ENCODE results near the gene CXCL12. TPM values are rescaled to one million over a fixed set of nuclear protein-coding genes. Genes with fewer than 3 reads are reported as not detected.

Gene CXCL12
- polyA plus RNA-seq (2012; rRNA removed) = 4.1 and 4.7 TPM in 2 replicates
- 4.4 and 5.7 TPM in 2 replicates for polyA plus RNA-seq (2012; cell fraction: cytosol; rRNA removed)
- 3.6 and 4.6 TPM in 2 replicates for polyA plus RNA-seq (2012; cell fraction: nucleus; rRNA removed)

- peak within 1 kb of the TSS; percentile 51; the same call in 1 of the 2 replicates for H3K9ac ChIP-seq
- TF ChIP-seq ELF1 (IDR thresholded peaks at IDR 0.05) (no peak), JUND (IDR thresholded peaks at IDR 0.05) (no peak), GABPA (IDR thresholded peaks at IDR 0.05; ENCODE audit: low read depth) (no peak), POLR2AphosphoS5 (IDR thresholded peaks at IDR 0.05; ENCODE audit: low read depth, low read length) (no peak), PBX3 (IDR thresholded peaks at IDR 0.05) (no peak), YY1 (IDR thresholded peaks at IDR 0.05; ENCODE audit: low read depth) (no peak), USF2 (IDR thresholded peaks at IDR 0.05; ENCODE audit: borderline replicate concordance, low read depth, low read length) (no peak)
These were observed at the start of gene CXCL12 for GRCh38 chr10:44385026-44385695. Gene CXCL12, minus strand, starts transcription at chr10:44385097. Its CDS starts 92 bp downstream, at chr10:44385005.

GRCh38 chr10:44427479-44427878 is 42.6 kb upstream of the CXCL12 start:
- no peak for DNase-seq
- Histone ChIP-seq H4K20me1 (ENCODE audit: insufficient read depth) (no peaks in the 10 kb centered on the region), H3K79me2 (ENCODE audit: insufficient read depth) (no peaks in the 10 kb centered on the region), H2AFZ (ENCODE audit: low read depth) (no peak overlapping the region), H3F3A (replicated peaks; ENCODE audit: insufficient read depth) (no peaks in the 10 kb centered on the region), H3K9ac (no peak overlapping the region), H3K4me2 (no peak overlapping the region), H3K36me3 (replicated peaks in 1 of 2; ENCODE audit: control insufficient read depth in 1 of 2, insufficient read depth in 2 of 2, low read length in 1 of 2) (no peaks in the 10 kb centered on the region), H3K4me1 (ENCODE audit: control insufficient read depth in 1 of 2, insufficient read depth in 2 of 2, low read depth in 1 of 2, low read length in 1 of 2) (no peaks in the 10 kb centered on the region), H3K4me3 (ENCODE audit: low read depth in 2 of 2, low read length in 1 of 2) (no peak overlapping the region), H3K27ac (ENCODE audit: low read depth in 2 of 2, low read length in 1 of 2) (no peak overlapping the region), H3K27me3 (ENCODE audit: insufficient read depth) (no peaks in the 10 kb centered on the region), H3K9me3 (no peaks in the 10 kb centered on the region), H3K9me2 (no peaks in the 10 kb centered on the region)
- 0% methylated on average over 2 of the region's 2 CpGs for WGBS (ENCODE audit: low lambda C conversion rate)
- ChIA-PET CTCF (no interaction called here), POLR2A (no interaction called here)
- TF ChIP-seq ELF1 (IDR thresholded peaks at IDR 0.05) = no peak
- TF ChIP-seq MXI1 (IDR thresholded peaks at IDR 0.05; ENCODE audit: low read depth, low read length) = no peak
- TF ChIP-seq NRF1 (IDR thresholded peaks at IDR 0.05; ENCODE audit: low read depth, low read length) = no peak
- no peak for TF ChIP-seq ZBTB33 (IDR thresholded peaks at IDR 0.05; ENCODE audit: borderline replicate concordance, low read depth)
- TF ChIP-seq NFIC (IDR thresholded peaks at IDR 0.05; ENCODE audit: borderline replicate concordance) = no peak
- no peak for TF ChIP-seq TAF1 (IDR thresholded peaks at IDR 0.05; ENCODE audit: borderline replicate concordance, low read depth, low read length)
- no peak for TF ChIP-seq RFX5 (IDR thresholded peaks at IDR 0.05; ENCODE audit: low read length)
- TF ChIP-seq TEAD4 (IDR thresholded peaks at IDR 0.05; ENCODE audit: borderline replicate concordance, insufficient read depth) = no peak
- TF ChIP-seq USF2 (IDR thresholded peaks at IDR 0.05; ENCODE audit: borderline replicate concordance, low read depth, low read length) = no peak
- TF ChIP-seq MEF2A (IDR thresholded peaks at IDR 0.05; ENCODE audit: borderline replicate concordance, low read depth) = no peak

More at GRCh38 chr10:44385026-44385695, at the start of gene CXCL12:
- Histone ChIP-seq H3K4me3 (ENCODE audit: low read depth in 2 of 2, low read length in 1 of 2) (peak within 1 kb of the TSS; percentile 28 to 54; a peak in 3 of 4 replicates), H3K27ac (ENCODE audit: low read depth in 2 of 2, low read length in 1 of 2) (no peak within 1 kb of the TSS), H3K4me1 (ENCODE audit: control insufficient read depth in 1 of 2, insufficient read depth in 2 of 2, low read depth in 1 of 2, low read length in 1 of 2) (peaks cover 0 to 8% of the 10 kb centered on the region in 2 experiments; a peak in 1 of 4 replicates), H3K79me2 (ENCODE audit: insufficient read depth) (peaks cover 46% of the 10 kb centered on the region), H3F3A (replicated peaks; ENCODE audit: insufficient read depth) (no peaks in the 10 kb centered on the region), H4K20me1 (ENCODE audit: insufficient read depth) (peaks cover 36% of the 10 kb centered on the region), H2AFZ (ENCODE audit: low read depth) (no peak within 1 kb of the TSS), H3K27me3 (ENCODE audit: insufficient read depth) (peaks cover 6% of the 10 kb centered on the region; the same call in 1 of the 2 replicates), H3K9me2 (no peaks in the 10 kb centered on the region), H3K4me2 (peak within 1 kb of the TSS; percentile 74; the same call in 1 of the 2 replicates), H3K9me3 (no peaks in the 10 kb centered on the region), H3K36me3 (replicated peaks in 1 of 2; ENCODE audit: control insufficient read depth in 1 of 2, insufficient read depth in 2 of 2, low read length in 1 of 2) (no peaks in the 10 kb centered on the region)
- ChIA-PET CTCF (interaction anchor here (0.7 to 10.4 kb wide), 9 partner anchors 9 to 723 kb away, joined by 3 to 142 read pairs (median 4); no protein-coding TSS in a partner anchor), POLR2A (no interaction called here)
- DNase-seq = no peak
- WGBS (ENCODE audit: low lambda C conversion rate) = 9% methylated on average over 33 of the region's 75 CpGs
